Measurements from ENCODE around the gene EHBP1L1. TPM values are rescaled to one million over a fixed set of nuclear protein-coding genes. Genes with fewer than 3 reads are reported as not detected.
A peak's percentile ranks its signal among the peaks of the same experiment; 100 is the strongest.

EHBP1L1 gene
- 10 to 100 TPM in 2 of 3 donors, 1 to 10 TPM in 1; 9.7 to 70.4 (median 48.5) TPM for polyA plus RNA-seq

DNA sequence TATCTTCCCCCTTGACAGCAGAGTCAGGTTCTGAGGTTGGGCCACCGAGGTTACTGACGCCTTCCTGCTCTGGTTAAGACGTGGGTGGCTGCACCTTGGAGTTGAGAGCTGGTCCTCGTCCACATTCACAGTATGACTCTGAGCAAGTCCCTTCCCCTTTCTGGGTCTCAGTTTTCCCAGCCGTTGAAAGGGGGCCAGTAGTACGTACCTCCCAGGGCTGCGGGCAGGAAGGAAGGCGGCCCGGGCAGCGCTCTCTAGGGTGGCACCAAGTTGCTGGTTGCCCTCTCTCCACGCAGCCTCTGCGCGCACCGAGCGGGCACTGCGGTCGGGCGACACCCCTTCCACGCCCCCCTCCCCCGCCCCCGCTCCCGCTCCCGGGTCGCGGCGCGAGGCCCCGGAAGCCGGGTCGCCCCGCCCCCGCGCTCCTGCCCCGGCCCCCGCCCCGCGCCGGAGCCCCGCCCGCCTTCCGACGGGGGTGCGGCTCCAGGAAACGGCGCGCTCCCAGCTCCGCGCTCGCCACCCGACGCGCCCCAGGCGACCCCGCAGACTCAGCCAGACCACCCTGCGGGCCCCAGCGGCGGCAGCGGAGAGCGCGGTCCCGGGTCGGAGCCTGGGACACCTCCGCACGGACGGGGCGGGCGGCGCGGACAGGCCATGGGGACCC lies at the start of gene EHBP1L1:
EHBP1L1 (plus strand) TSS at position 486 of the 664 bp plus-strand sequence. CDS start 250 bp downstream, outside the sequence.
- peak within 1 kb of the TSS; percentile 76 for H3K27ac ChIP-seq (ENCODE audit: low read depth, low read length)
- WGBS, 3 donors, result 1 to 2% (median 1%) methylated on average over 28 to 63 of the region's 69 CpGs

GRCh38 chr11:65526744-65527143 lies 49.1 kb upstream of the EHBP1L1 start:
- 92 to 94% (median 93%) methylated on average over 6 to 8 of the region's 8 CpGs for WGBS, 3 donors
- no peak overlapping the region for H3K27ac ChIP-seq (ENCODE audit: low read depth, low read length)

DNA sequence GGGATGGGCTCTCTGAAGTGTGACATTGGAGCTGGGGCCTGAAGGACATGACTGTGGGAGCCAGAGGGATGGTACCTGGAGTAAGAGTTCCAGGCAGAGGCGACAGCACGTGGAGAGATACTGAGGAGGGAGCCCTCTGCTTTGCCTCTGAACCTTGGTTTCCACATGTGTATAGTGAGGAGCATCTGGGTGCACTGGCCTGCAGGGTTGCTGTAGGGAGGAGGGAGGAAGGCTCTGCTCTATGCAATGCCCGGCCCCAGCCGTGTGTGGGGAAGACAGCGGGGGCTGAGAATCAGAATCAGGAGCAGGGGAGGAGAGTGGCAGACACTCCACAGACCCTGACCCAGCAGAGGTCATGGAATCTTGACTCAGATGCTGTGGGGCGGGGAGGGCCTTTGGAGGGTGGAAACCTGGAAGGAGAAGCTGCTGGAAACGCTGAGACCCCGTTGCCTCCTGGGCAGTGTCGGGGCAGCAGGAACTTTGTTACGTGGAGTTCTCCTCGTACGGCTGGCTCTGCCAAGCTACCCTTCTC lies 47.0 kb upstream of the EHBP1L1 start:
- 80 to 89% (median 81%) methylated on average over 12 of the region's 12 CpGs for WGBS, 3 donors
- H3K27ac ChIP-seq (ENCODE audit: low read depth, low read length), result no peak overlapping the region

GRCh38 chr11:65529475-65530156 lies 46.2 kb upstream of the EHBP1L1 start:
- WGBS, 3 donors, result 68 to 81% (median 75%) methylated on average over 10 of the region's 10 CpGs
- no peak overlapping the region for H3K27ac ChIP-seq (ENCODE audit: low read depth, low read length)

DNA sequence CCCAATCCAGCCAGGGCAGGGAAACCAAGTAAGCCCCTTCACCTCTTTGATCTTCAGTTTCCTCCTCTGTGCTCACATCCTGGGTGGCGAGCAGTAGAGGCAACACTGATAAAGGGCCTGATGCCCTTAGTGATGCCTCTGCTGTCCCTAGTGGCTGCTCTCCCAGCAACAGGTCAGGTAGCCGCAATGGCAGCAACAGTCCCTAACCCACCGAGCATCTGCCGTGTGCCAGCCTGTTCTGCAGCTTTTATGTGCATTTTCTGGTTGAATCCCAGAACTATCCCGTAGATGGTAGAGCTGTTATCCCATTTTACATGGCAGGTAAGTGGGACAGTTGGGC lies 45.7 kb upstream of the EHBP1L1 start:
- H3K27ac ChIP-seq (ENCODE audit: low read depth, low read length), result no peak overlapping the region
- WGBS, 3 donors, result 80 to 88% (median 83%) methylated on average over 5 of the region's 5 CpGs

GRCh38 chr11:65532388-65533064 lies 43.3 kb upstream of the EHBP1L1 start:
- 77 to 87% (median 82%) methylated on average over 15 of the region's 15 CpGs for WGBS, 3 donors
- no peak overlapping the region for H3K27ac ChIP-seq (ENCODE audit: low read depth, low read length)

DNA sequence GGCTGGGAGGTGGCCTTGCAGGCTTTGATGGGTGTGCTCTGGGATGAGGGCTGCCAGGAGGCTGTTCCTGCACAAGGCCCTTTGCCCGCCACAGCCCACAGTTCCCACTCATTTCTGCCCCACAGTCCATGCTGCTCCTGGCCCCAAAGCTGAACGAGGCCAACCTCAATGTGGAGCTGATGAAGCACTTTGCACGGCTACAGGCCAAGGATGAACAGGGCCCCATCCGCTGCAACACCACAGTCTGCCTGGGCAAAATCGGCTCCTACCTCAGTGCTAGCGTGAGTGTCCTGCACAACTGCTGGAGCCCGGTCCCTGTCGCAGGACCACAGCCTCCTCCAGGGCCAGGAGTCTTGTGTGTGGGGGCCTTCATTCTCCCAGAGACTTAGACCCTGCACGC lies 40.8 kb upstream of the EHBP1L1 start:
- H3K27ac ChIP-seq (ENCODE audit: low read depth, low read length), result no peak overlapping the region
- WGBS, 3 donors, result 85 to 90% (median 85%) methylated on average over 9 of the region's 9 CpGs

- WGBS, 3 donors, result 85 to 88% (median 87%) methylated on average over 12 of the region's 12 CpGs
- H3K27ac ChIP-seq (ENCODE audit: low read depth, low read length), result no peak overlapping the region
Observed at GRCh38 chr11:65536412-65537295, 39.2 kb upstream of the EHBP1L1 start.

DNA sequence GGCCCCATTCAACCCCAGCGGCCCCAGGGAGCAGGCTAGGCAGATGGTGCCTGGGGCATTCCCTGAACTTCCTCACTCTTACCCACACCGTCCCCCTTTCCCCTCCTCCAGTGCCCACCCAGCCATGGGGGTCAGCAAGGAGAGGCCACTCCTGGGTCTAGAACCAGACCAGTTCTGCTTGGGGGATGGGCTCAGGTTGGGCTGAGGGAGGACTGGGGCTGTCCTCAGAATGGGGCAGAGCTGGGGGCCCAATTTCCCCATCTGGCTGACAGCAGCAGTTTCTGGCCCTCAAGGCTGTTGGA lies 38.6 kb upstream of the EHBP1L1 start:
- no peak overlapping the region for H3K27ac ChIP-seq (ENCODE audit: low read depth, low read length)
- WGBS, 3 donors, result 81 to 87% (median 83%) methylated on average over 2 of the region's 2 CpGs

- no peak overlapping the region for H3K27ac ChIP-seq (ENCODE audit: low read depth, low read length)
- 80 to 81% (median 81%) methylated on average over 16 to 18 of the region's 18 CpGs for WGBS, 3 donors
Observed at GRCh38 chr11:65537620-65538231, 38.1 kb upstream of the EHBP1L1 start.

DNA sequence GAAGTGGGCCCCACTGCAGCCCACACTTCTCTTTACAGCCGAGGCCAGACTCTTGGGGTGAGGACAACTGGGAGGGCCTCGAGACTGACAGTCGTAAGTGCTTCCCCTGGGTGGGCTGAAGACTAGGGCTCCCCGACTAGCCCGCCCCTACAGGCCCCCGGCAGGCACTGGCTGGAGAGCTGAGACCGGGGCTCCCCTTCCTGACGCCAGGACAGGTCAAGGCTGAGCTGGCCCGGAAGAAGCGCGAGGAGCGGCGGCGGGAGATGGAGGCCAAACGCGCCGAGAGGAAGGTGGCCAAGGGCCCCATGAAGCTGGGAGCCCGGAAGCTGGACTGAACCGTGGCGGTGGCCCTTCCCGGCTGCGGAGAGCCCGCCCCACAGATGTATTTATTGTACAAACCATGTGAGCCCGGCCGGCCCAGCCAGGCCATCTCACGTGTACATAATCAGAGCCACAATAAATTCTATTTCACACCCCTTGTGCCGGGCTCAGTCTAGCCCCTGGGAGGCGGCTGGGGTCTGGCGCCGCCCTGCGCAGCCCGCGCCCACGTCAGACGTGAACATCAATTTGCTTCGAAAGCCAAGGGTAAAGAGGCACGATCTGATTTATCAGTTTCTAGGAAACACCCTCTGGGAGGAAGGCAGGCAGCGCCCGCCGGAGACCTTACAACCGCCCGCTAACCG lies 37.5 kb upstream of the EHBP1L1 start:
- H3K27ac ChIP-seq (ENCODE audit: low read depth, low read length), result no peak overlapping the region
- 83 to 89% (median 86%) methylated on average over 39 to 43 of the region's 43 CpGs for WGBS, 3 donors

DNA sequence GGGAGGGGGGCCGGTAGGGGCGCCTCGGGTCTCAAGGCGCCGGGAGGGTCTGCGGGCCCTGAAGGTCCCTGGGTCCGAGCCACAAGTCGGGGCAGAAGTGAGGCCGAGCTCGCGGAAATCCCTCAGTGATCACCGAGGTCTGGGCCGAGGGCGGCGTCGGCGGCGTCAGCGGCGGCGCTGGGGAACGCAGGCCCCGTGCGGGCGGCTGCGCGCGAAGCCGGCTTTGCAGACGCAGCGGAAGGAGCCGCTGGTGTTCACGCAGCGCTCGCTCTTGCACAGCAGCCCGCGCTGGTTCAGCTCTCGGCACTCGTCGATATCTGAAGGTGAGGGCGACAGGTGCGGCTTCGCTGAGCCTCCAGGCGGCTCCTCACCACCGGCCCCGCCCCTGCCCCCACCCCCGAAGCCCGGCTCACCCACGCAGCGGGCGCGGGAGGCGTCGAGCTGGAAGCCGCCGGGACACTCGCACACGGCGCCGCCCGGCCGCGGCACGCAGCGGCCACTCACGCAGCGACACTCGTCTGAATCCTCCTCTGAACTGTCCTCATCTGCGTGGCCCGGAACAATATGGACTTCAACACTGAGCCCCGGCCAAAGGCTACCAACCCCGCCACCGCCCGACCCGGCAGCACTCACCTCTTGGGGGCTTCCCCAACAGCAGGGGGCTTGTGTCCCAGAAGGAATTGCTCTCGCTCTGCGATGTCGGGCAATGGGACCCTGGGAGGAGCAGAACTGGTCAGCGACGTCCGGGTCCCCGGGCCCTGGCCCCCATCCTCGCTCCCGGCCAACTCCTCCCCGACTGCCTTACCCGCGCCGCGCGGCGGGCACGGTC lies 36.7 kb upstream of the EHBP1L1 start:
- WGBS, 3 donors, result 82 to 92% (median 90%) methylated on average over 90 to 92 of the region's 92 CpGs
- no peak overlapping the region for H3K27ac ChIP-seq (ENCODE audit: low read depth, low read length)

DNA sequence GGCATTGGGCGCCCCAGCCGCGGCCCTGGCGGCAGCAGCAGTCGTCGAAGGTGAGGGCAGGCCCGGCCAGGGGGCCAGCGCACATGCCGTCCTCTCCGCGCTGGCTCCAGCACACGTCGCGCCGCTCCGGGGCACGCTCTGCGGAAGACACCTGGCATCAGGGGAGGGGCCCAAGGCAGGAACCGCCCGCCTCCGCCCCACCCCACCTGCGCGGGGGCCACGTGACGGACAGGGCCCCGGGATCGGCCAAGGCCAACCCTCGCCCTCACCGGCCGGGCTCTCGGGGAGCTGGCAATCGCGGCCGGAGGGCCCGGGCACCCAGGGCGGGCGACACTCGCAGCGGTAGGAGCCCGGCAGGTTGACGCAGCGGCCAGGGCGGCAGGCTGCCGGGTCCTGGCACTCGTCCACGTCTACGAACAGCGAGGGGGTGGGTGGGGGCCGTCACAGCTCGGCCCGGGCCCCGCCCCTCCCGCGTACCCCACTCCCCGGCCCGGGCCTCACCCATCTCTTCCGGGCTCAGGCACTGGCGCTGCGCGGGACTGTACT lies 36.0 kb upstream of the EHBP1L1 start:
- no peak overlapping the region for H3K27ac ChIP-seq (ENCODE audit: low read depth, low read length)
- 12 to 26% (median 20%) methylated on average over 48 to 60 of the region's 60 CpGs for WGBS, 3 donors

GRCh38 chr11:65540290-65541092 lies 35.4 kb upstream of the EHBP1L1 start:
- no peak overlapping the region for H3K27ac ChIP-seq (ENCODE audit: low read depth, low read length)
- 0 to 1% (median 1%) methylated on average over 69 to 78 of the region's 78 CpGs for WGBS, 3 donors

- WGBS, 3 donors, result 36 to 37% (median 36%) methylated on average over 16 to 18 of the region's 18 CpGs
- no peak overlapping the region for H3K27ac ChIP-seq (ENCODE audit: low read depth, low read length)
Observed at GRCh38 chr11:65541093-65541982, 34.5 kb upstream of the EHBP1L1 start.

Data from adipose tissue (tissue), 3 donors.